Common myeloid progenitor, CD34-positive (primary cell): ENCODE results near the gene NBPF9.
A peak's percentile ranks its signal among the peaks of the same experiment; 100 is the strongest.
"Not testable (repeated sequence)": the region's sequence is repeated elsewhere in the genome, so short reads cannot be mapped to it uniquely, and the experiment has no call there.

Source experiments
- CTCF ChIA-PET: fragments of 350-600 bp; sonication (Branson Sonifier 250); formaldehyde crosslinking; loops from one replicate; lab custom pipeline; 2021; ENCODE audit warnings: antibody characterized with exemption; lab: Charles Lee
- POLR2A ChIA-PET: fragments of 350-600 bp; sonication (Branson Sonifier 250); formaldehyde crosslinking; loops from one replicate; lab custom pipeline; 2021; ENCODE audit warnings: antibody characterized with exemption; lab: Charles Lee
- DNase-seq, 3 donors: peaks; one replicate each; pipeline versions ENCODE4 v3.0.0 to v3.0.0-alpha.2; 2013
- H3K27ac ChIP-seq, 2 experiments: 1 replicate in 1 of 2; 2 replicates in 1 of 2; pipeline ENCODE4 v1.7.0; 2013; ENCODE audit warnings: inconsistent platforms in 2 of 2, low read length in 2 of 2, mild to moderate bottlenecking in 2 of 2, low read depth in 1 of 2, moderate library complexity in 1 of 2; ENCODE audit not compliant: severe bottlenecking in 2 of 2, insufficient read depth in 1 of 2, poor library complexity in 1 of 2
- H3K27me3 ChIP-seq, 5 experiments: replicated peaks in 2 of 5; 1 replicate in 3 of 5; 2 replicates in 2 of 5; pipeline versions ENCODE4 v1.6.1 to v1.7.0; 2013; ENCODE audit warnings: low read length in 4 of 5, mild to moderate bottlenecking in 2 of 5, moderate library complexity in 2 of 5, inconsistent platforms in 1 of 5; ENCODE audit not compliant: insufficient read depth in 5 of 5, control insufficient read depth in 4 of 5
- H3K36me3 ChIP-seq, 4 experiments: 1 replicate in 2 of 4; 2 replicates in 2 of 4; pipeline versions ENCODE4 v1.6.1 to v1.7.0; 2013; ENCODE audit warnings: low read length in 3 of 4, control low read depth in 1 of 4, mild to moderate bottlenecking in 1 of 4; ENCODE audit not compliant: control insufficient read depth in 4 of 4, insufficient read depth in 4 of 4
- H3K4me1 ChIP-seq, 4 experiments: 1 replicate in 3 of 4; 2 replicates in 1 of 4; pipeline versions ENCODE4 v1.6.1 to v1.7.1; 2013; ENCODE audit warnings: low read length in 3 of 4, mild to moderate bottlenecking in 3 of 4, control low read depth in 1 of 4, inconsistent platforms in 1 of 4, moderate library complexity in 1 of 4; ENCODE audit not compliant: control insufficient read depth in 4 of 4, insufficient read depth in 4 of 4; ENCODE audit errors: control extremely low read depth in 1 of 4
- H3K4me3 ChIP-seq, 7 experiments: 1 replicate in 4 of 7; 2 replicates in 3 of 7; pipeline versions ENCODE4 v1.5.1 to v1.7.0; 2013; ENCODE audit warnings: mild to moderate bottlenecking in 7 of 7, low read length in 6 of 7, moderate library complexity in 6 of 7, inconsistent platforms in 2 of 7, low read depth in 2 of 7, control low read depth in 1 of 7; ENCODE audit not compliant: insufficient read depth in 4 of 7, control insufficient read depth in 1 of 7; ENCODE audit errors: extremely low read depth in 1 of 7
- H3K9me3 ChIP-seq, 5 experiments: 1 replicate in 4 of 5; 2 replicates in 1 of 5; pipeline versions ENCODE4 v1.6.1 to v1.7.1; 2013; ENCODE audit warnings: low read length in 4 of 5, mild to moderate bottlenecking in 2 of 5, inconsistent platforms in 1 of 5, low read depth in 1 of 5, moderate library complexity in 1 of 5; ENCODE audit not compliant: control insufficient read depth in 4 of 5, insufficient read depth in 2 of 5; ENCODE audit errors: control extremely low read depth in 1 of 5
- WGBS: methylation state at CpG from one replicate; pipeline ENCODE4 v1.1.5; 2013; ENCODE audit not compliant: insufficient coverage; 5-methylcytosine and 5-hydroxymethylcytosine counted together

Gene NBPF9

DNA sequence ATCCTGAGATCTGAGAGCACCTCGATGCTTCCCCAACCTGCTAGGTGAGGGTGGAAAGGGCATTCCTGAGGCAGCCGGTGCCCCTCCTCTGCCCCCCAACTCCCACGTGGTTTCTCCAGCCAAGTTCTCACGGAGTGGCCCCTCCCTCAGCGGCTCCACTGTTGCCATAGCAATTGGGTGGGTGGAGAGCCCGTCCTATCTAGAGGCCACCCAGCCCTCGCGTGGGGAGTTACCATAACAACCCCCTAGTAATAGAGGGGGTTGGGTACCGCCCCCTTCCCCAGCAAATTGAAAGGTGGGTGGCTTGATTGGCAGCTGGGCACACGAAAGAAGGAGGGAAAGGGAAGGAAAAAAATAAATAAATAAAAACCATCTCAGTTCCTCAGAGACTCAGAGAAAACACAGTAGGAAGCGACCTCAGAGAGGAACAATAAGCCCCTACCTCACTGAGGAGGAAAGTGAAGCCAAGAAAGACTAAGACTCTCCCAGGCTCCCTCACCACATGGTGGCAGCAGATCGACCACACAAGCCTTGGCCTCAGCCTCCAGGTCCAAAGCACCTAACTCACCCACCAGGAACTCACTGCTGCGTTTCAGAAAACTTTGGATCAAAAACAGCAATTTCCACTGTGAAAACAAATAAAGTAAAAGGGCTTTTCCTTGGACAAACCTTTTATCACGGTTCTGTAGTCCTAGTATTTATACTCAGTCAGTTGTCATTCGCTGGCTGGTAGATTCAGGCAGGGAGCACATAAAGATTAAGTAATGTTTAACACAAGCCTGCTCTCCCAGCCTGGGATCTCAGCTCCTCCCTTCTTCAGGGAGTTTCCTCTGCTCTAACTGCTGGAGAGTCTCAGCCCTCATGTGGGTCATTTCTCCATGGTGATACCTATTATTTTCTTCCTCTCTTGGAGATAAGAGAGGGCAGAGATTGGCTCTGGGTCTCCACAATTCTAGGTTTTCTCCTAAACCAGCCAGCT lies 20.9 kb upstream of the NBPF9 start:
- peak; percentile 24 to 66 (median 65) for DNase-seq
- H3K36me3 ChIP-seq, POLR2A ChIA-PET, H3K27ac ChIP-seq, H3K4me1 ChIP-seq, H3K4me3 ChIP-seq, CTCF ChIA-PET, H3K27me3 ChIP-seq, H3K9me3 ChIP-seq: not testable (repeated sequence)
- no CpG with 5 or more reads among the region's 15 CpGs for WGBS

DNA sequence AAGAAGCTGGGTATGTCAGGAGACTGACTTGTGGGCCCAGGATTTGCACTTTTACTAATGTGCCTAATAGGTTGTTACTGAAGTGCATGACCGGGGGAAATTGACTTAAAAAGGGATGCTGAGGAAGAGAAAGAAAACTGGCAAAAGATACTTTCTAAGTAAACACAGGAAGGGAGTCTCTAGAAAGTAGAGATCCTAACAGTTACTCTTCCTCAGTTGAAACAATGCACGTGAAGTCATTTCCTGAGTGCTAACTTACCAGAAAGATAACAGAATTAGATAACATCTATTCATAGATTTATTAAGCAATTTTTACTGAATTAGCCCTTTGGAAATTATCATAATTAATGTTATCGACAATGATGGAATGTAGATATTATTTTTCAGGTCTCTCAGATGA lies 9.5 kb upstream of the NBPF9 start:
- H3K4me3 ChIP-seq, POLR2A ChIA-PET, H3K4me1 ChIP-seq, H3K27ac ChIP-seq, DNase-seq, CTCF ChIA-PET, H3K9me3 ChIP-seq, H3K36me3 ChIP-seq, H3K27me3 ChIP-seq: not testable (repeated sequence)
- no CpG with 5 or more reads among the region's 3 CpGs for WGBS

DNA sequence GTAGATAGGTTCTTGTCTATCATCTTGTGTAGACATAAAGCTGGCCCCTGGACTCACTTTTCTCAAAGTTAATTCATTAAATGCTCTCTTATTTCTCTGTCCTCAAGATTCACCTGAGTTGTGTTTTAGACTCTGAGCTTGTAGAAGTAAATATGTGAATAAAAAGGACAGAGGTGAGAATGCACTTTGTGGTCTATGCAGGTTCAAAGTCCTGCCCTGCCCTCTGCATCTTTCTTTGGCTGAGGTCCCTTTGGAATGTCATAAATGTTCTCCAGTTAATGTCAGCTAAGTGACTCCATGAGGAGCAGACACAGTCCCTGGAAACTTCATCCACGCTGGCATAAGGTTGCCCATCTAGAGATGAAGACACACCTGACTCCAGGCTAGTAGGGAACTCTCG lies 7.0 kb upstream of the NBPF9 start:
- no CpG with 5 or more reads among the region's 2 CpGs for WGBS
- DNase-seq, H3K9me3 ChIP-seq, CTCF ChIA-PET, H3K4me1 ChIP-seq, POLR2A ChIA-PET, H3K36me3 ChIP-seq, H3K27ac ChIP-seq, H3K27me3 ChIP-seq, H3K4me3 ChIP-seq: not testable (repeated sequence)

DNA sequence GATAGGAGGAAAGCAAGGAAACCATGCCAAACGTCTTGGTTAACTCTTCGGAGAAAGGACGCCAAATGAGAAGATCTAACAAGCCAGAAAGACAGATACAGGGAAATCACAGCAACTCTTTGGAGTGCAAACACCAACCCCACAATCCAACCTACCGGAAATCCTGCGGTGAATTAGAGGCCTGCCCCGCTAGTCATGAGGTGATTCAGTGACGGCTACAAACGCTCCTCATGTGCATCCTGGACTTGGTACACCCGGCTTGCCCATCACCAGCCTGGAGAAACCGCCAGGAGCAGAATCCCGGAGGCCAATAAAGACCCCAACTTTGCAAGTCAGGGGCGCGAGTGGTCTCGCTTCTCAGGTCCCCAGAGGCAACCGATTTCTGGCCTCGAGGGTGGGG lies 777 bp downstream of the NBPF9 start:
- H3K9me3 ChIP-seq, H3K36me3 ChIP-seq, DNase-seq, CTCF ChIA-PET, H3K4me3 ChIP-seq, H3K4me1 ChIP-seq, POLR2A ChIA-PET, H3K27me3 ChIP-seq, H3K27ac ChIP-seq: not testable (repeated sequence)
- no CpG with 5 or more reads among the region's 16 CpGs for WGBS

DNA sequence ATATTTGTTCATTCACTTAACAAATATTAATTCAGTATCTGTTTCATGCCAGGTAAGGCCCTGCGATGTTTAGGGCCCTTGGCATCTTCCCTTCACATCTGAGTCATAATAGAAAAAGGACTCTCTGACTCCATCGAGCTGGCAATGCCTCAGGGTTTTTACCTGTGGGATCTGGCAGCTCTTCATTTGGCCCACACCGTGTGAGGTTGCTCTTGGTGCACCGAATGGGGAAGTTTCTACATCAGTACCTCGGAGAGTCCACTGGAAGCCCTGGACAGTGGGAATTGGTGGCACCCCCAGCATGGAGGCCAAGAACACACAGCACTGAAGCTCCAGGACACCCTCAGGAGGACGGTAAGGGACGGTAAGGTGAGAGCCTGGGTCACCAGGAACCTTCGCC lies 5.1 kb downstream of the NBPF9 start:
- CTCF ChIA-PET, H3K4me3 ChIP-seq, POLR2A ChIA-PET, H3K27me3 ChIP-seq, H3K4me1 ChIP-seq, H3K27ac ChIP-seq, H3K36me3 ChIP-seq, DNase-seq, H3K9me3 ChIP-seq: not testable (repeated sequence)
- WGBS: no CpG with 5 or more reads among the region's 8 CpGs

DNA sequence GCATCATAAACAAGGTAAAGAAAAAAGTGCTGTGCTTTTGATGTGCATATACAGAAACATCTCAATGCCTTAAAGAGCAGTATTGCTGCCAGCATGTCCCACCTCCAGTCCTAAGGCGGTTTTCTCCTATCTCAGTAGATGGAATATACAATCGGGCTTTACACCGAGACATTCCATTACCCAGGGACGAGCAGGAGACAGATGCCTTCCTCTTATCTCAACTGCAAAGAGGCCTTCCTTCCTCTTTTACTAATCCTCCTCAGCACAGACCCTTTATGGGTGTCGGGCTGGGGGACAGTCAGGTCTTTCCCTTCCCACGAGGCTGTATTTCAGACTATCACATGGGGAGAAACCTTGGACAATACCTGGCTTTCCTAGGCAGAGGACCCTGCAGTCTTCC lies 10.2 kb downstream of the NBPF9 start:
- no CpG with 5 or more reads among the region's 6 CpGs for whole genome bisulfite sequencing
- H3K36me3 ChIP-seq, H3K27me3 ChIP-seq, H3K9me3 ChIP-seq, DNase-seq, POLR2A ChIA-PET, CTCF ChIA-PET, H3K27ac ChIP-seq, H3K4me3 ChIP-seq, H3K4me1 ChIP-seq: not testable (repeated sequence)

DNA sequence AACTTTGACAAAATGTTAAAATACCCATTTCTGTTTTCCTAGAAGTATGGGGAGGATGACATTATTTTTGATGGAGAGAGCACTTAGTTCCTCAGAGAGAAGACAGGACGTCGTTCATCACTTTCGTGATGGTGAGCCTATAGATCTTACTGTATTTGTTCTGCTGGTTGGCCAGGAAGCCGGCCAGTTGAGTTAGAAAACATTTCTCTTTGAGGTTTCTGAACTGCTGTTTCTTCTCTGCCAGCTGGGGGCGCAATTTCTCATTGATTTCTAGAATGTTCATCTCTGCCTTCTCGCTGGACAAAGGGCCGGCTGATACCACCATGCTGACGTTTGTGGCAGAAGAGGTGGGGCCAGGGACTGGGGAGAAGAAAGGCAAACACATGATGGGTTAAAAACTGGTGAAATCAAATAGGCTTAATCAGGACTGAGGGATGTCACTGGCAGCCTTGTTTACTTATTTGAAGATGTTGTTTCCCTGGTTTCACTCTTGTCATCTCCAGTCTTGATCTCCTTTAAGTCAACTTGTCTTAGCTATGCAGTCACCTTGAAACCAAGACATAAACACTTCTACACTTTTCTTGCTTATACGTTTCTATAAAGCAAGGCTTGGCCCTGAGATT lies 27.7 kb downstream of the NBPF9 start:
- H3K27ac ChIP-seq, H3K36me3 ChIP-seq, DNase-seq, H3K4me1 ChIP-seq, POLR2A ChIA-PET, CTCF ChIA-PET, H3K9me3 ChIP-seq, H3K27me3 ChIP-seq, H3K4me3 ChIP-seq: not testable (repeated sequence)
- WGBS: no CpG with 5 or more reads among the region's 9 CpGs
